Panc1 (cell line): ENCODE results near the gene COL6A1. TPM values are rescaled to one million over a fixed set of nuclear protein-coding genes. Genes with fewer than 3 reads are reported as not detected.

Source experiments
- ATAC-seq: fragments of 200-7000 bp; cut with Tn5 transposase; 2 replicates; pipeline ENCODE4 v1.9.1; 2020; ENCODE audit warnings: mild to moderate bottlenecking, moderate library complexity
- BruUV-seq: library from RNA; stranded (reverse); fragments of 400-500 nt; replicated peaks from 2 replicates; lab custom pipeline; 2021; lab: Mats Ljungman, UMichigan
- CTCF ChIA-PET: fragments of 300-600 bp; sonication (Branson Sonifier 250); formaldehyde crosslinking; loops from one replicate; lab custom pipeline; 2022; ENCODE audit warnings: antibody characterized with exemption; lab: Charles Lee
- POLR2A ChIA-PET: fragments of 300-600 bp; sonication (Branson Sonifier 250); formaldehyde crosslinking; loops from one replicate; lab custom pipeline; 2022; ENCODE audit warnings: antibody characterized with exemption; lab: Charles Lee
- DNase-seq: peaks from one replicate; pipeline ENCODE4 v3.0.0-alpha.2; 2010; ENCODE audit warnings: low read depth, low spot score
- H3K27ac ChIP-seq: 2 replicates; pipeline ENCODE4 v1.5.1; 2011; ENCODE audit warnings: mild to moderate bottlenecking, low read length, inconsistent platforms
- H3K27me3 ChIP-seq: fragments of 200-500 bp; sonication (Bioruptor generic); 2 replicates; pipeline ENCODE4 v1.6.0; 2014; ENCODE audit warnings: low read length, inconsistent platforms; ENCODE audit not compliant: control insufficient read depth, insufficient read depth
- H3K36me3 ChIP-seq: fragments of 200-500 bp; sonication (Bioruptor generic); 2 replicates; pipeline ENCODE4 v1.5.1; 2014; ENCODE audit warnings: inconsistent platforms, mild to moderate bottlenecking, low read length, moderate library complexity; ENCODE audit not compliant: control insufficient read depth, insufficient read depth
- H3K4me1 ChIP-seq: 2 replicates; pipeline ENCODE4 v1.5.1; 2011; ENCODE audit warnings: inconsistent platforms, mild to moderate bottlenecking, low read length, moderate library complexity; ENCODE audit not compliant: control insufficient read depth, insufficient read depth
- H3K4me3 ChIP-seq, 2 experiments: 2 replicates each; pipeline ENCODE4 v1.5.1; 2011 to 2012; ENCODE audit warnings: low read depth in 2 of 2, low read length in 2 of 2, mild to moderate bottlenecking in 2 of 2, inconsistent platforms in 1 of 2, moderate library complexity in 1 of 2
- H3K9me3 ChIP-seq: fragments of 200-500 bp; sonication (Bioruptor generic); 2 replicates; pipeline ENCODE4 v1.5.1; 2014; ENCODE audit warnings: low read depth, mild to moderate bottlenecking, inconsistent platforms, low read length, moderate library complexity; ENCODE audit not compliant: control insufficient read depth, insufficient read depth
- CTCF ChIP-seq: fragments of 450-650 bp; IDR thresholded peaks from 2 replicates; pipeline ENCODE4 v1.5.1; 2017; ENCODE audit warnings: mild to moderate bottlenecking
- POLR2AphosphoS5 ChIP-seq: IDR thresholded peaks from 2 replicates; pipeline ENCODE4 v1.6.1; 2012; ENCODE audit warnings: mild to moderate bottlenecking, low read depth, low read length, moderate library complexity
- REST ChIP-seq, 2 experiments: IDR thresholded peaks; 2 replicates each; pipeline ENCODE4 v1.6.1; 2011 to 2012; ENCODE audit warnings: low read depth in 2 of 2, control low read depth in 1 of 2, low read length in 1 of 2, mild to moderate bottlenecking in 1 of 2, moderate library complexity in 1 of 2; ENCODE audit not compliant: insufficient read depth in 1 of 2
- SIN3A ChIP-seq: IDR thresholded peaks from 2 replicates; pipeline ENCODE4 v1.6.1; 2012; ENCODE audit warnings: low read depth, mild to moderate bottlenecking, low read length, moderate library complexity, borderline replicate concordance; ENCODE audit not compliant: insufficient read depth
- TCF7L2 ChIP-seq: IDR thresholded peaks from 2 replicates; pipeline ENCODE4 v1.6.1; 2011; ENCODE audit warnings: mild to moderate bottlenecking, low read depth, low read length, inconsistent platforms
- in situ Hi-C: cut with HindIII; loops from 2 replicates; pipeline ENCODE4 v1.10.0; 2016; ENCODE audit warnings: low sequenced_read_pairs, low pct_unique_long_range_greater_than_20kb
- intact Hi-C: fragments of 100-400 bp; cut with micrococcal nuclease; formaldehyde crosslinking; loops from one replicate; pipeline ENCODE4 v1.10.0; 2022; ENCODE audit not compliant: unreplicated experiment
- total RNA-seq: library from RNA; stranded (reverse); gene quantifications from one replicate; pipeline ENCODE4 v1.2.1, GENCODE V29; 2021; ENCODE audit not compliant: unreplicated experiment

Gene COL6A1
- total RNA-seq, 1 experiment from 2014 or later = 34.2 TPM

GRCh38 chr21:46040707-46041106, 59.1 kb downstream of the COL6A1 start:
- POLR2A ChIA-PET = no interaction called here
- no peaks in the 10 kb centered on the region for H3K9me3 ChIP-seq
- no peaks in the 10 kb centered on the region for H3K27me3 ChIP-seq
- ATAC-seq (no peak), DNase-seq (no peak)
- intact Hi-C loops (no loop called here), in situ Hi-C loops (no loop called here)
- no peaks in the 10 kb centered on the region for H3K36me3 ChIP-seq
- TF ChIP-seq POLR2AphosphoS5 (no peak), CTCF (no peak), SIN3A (no peak), TCF7L2 (no peak), REST (IDR thresholded peaks at IDR 0.05; ENCODE audit: insufficient read depth in 1 of 2, low read depth in 2 of 2, low read length in 1 of 2) (no peak)
- no peak overlapping the region for H3K27ac ChIP-seq
- no peak overlapping the region for H3K4me3 ChIP-seq
- CTCF ChIA-PET = no interaction called here
- no TSS peak for BruUV-seq
- H3K4me1 ChIP-seq = no peaks in the 10 kb centered on the region

- no peaks in the 10 kb centered on the region for H3K36me3 ChIP-seq
- no peak overlapping the region for H3K4me3 ChIP-seq
- in situ Hi-C loops (no loop called here), intact Hi-C loops (no loop called here)
- H3K27me3 ChIP-seq = no peaks in the 10 kb centered on the region
- no peak for DNase-seq
- no peak for TF ChIP-seq CTCF
- BruUV-seq = no TSS peak
- no peaks in the 10 kb centered on the region for H3K4me1 ChIP-seq
- no peak for ATAC-seq
- POLR2A ChIA-PET = no interaction called here
- no peaks in the 10 kb centered on the region for H3K9me3 ChIP-seq
- H3K27ac ChIP-seq = no peak overlapping the region
- CTCF ChIA-PET = no interaction called here
Observed at GRCh38 chr21:46041183-46041582, 59.6 kb downstream of the COL6A1 start.

- ChIA-PET CTCF (no interaction called here), POLR2A (interaction anchor here (0.6 kb wide), 1 partner anchor 9 kb away, joined by 3 read pairs; no protein-coding TSS in a partner anchor)
Observed at GRCh38 chr21:46045154-46045553, 63.6 kb downstream of the COL6A1 start.

More at GRCh38 chr21:46045154-46045553, 63.6 kb downstream of the COL6A1 start:
- BruUV-seq = no TSS peak
- Histone ChIP-seq H3K4me3 (no peak overlapping the region), H3K9me3 (no peaks in the 10 kb centered on the region), H3K27me3 (no peaks in the 10 kb centered on the region), H3K4me1 (no peaks in the 10 kb centered on the region), H3K36me3 (no peaks in the 10 kb centered on the region), H3K27ac (no peak overlapping the region)
- ATAC-seq (no peak), DNase-seq (no peak)
- intact Hi-C loops (no loop called here), in situ Hi-C loops (no loop called here)
- TF ChIP-seq CTCF (no peak), SIN3A (no peak), POLR2AphosphoS5 (no peak), TCF7L2 (no peak), REST (IDR thresholded peaks at IDR 0.05; ENCODE audit: insufficient read depth in 1 of 2, low read depth in 2 of 2, low read length in 1 of 2) (no peak)
